ENCODE results near the gene SYNE1. TPM values are rescaled to one million over a fixed set of nuclear protein-coding genes. Genes with fewer than 3 reads are reported as not detected.

The SYNE1 gene
- total and polyA plus RNA-seq, 4 experiments from 2014 or later, result 22.5 to 228 (median 144) TPM

GRCh38 chr6:152576525-152576924, 60.6 kb downstream of the SYNE1 start:
- Histone ChIP-seq H3K36me3 (ENCODE audit: insufficient read depth, low read length) (no peaks in the 10 kb centered on the region), H3K4me1 (ENCODE audit: insufficient read depth, low read length) (no peaks in the 10 kb centered on the region), H3K27me3 (ENCODE audit: insufficient read depth, low read length) (no peaks in the 10 kb centered on the region), H3K9me3 (ENCODE audit: control insufficient read depth in 1 of 2, low read length in 2 of 2) (no peaks in the 10 kb centered on the region), H3K4me3 (ENCODE audit: low read length in 2 of 2) (no peak overlapping the region), H3K27ac (ENCODE audit: low read depth, low read length) (no peak overlapping the region)
- intact Hi-C loops (cut with micrococcal nuclease), result no loop called here
- no peak overlapping the region for H3K4me3 Mint-ChIP-seq
- H3K27ac Mint-ChIP-seq, result no peak overlapping the region
- no peak for DNase-seq
- no peaks in the 10 kb centered on the region for H3K4me1 Mint-ChIP-seq
- H3K36me3 Mint-ChIP-seq, result no peaks in the 10 kb centered on the region
- ChIA-PET CTCF (ENCODE audit: partially characterized antibody) (no interaction called here), POLR2A (ENCODE audit: partially characterized antibody) (no interaction called here)
- no peaks in the 10 kb centered on the region for H3K27me3 Mint-ChIP-seq
- peaks cover 0 to 2% (median 0%) of the 10 kb centered on the region in 8 donors for H3K9me3 Mint-ChIP-seq

GRCh38 chr6:152575621-152576150, 61.5 kb downstream of the SYNE1 start:
- no peak for DNase-seq
- H3K4me3 Mint-ChIP-seq, result no peak overlapping the region
- ChIA-PET POLR2A (ENCODE audit: partially characterized antibody) (no interaction called here), CTCF (ENCODE audit: partially characterized antibody) (interaction anchor here (0.7 kb wide), 1 partner anchor 24 kb away, joined by 3 read pairs; no protein-coding TSS in a partner anchor)
- no peak overlapping the region for H3K27ac ChIP-seq (ENCODE audit: low read depth, low read length)
- H3K9me3 ChIP-seq (ENCODE audit: control insufficient read depth in 1 of 2, low read length in 2 of 2), result no peaks in the 10 kb centered on the region
- intact Hi-C loops (cut with micrococcal nuclease), result no loop called here
- H3K27ac Mint-ChIP-seq, result no peak overlapping the region
- H3K4me3 ChIP-seq (ENCODE audit: low read length in 2 of 2), result no peak overlapping the region
- no peaks in the 10 kb centered on the region for H3K36me3 ChIP-seq (ENCODE audit: insufficient read depth, low read length)
- H3K4me1 ChIP-seq (ENCODE audit: insufficient read depth, low read length), result no peaks in the 10 kb centered on the region
- no peaks in the 10 kb centered on the region for H3K27me3 Mint-ChIP-seq
- no peaks in the 10 kb centered on the region for H3K4me1 Mint-ChIP-seq
- no peaks in the 10 kb centered on the region for H3K27me3 ChIP-seq (ENCODE audit: insufficient read depth, low read length)
- H3K9me3 Mint-ChIP-seq, result peaks cover 0 to 2% (median 0%) of the 10 kb centered on the region in 8 donors
- H3K36me3 Mint-ChIP-seq, result no peaks in the 10 kb centered on the region

GRCh38 chr6:152575161-152575560, 62.0 kb downstream of the SYNE1 start:
- no peaks in the 10 kb centered on the region for H3K27me3 Mint-ChIP-seq
- Histone ChIP-seq H3K36me3 (ENCODE audit: insufficient read depth, low read length) (no peaks in the 10 kb centered on the region), H3K9me3 (ENCODE audit: control insufficient read depth in 1 of 2, low read length in 2 of 2) (no peaks in the 10 kb centered on the region), H3K27me3 (ENCODE audit: insufficient read depth, low read length) (no peaks in the 10 kb centered on the region), H3K27ac (ENCODE audit: low read depth, low read length) (no peak overlapping the region), H3K4me1 (ENCODE audit: insufficient read depth, low read length) (no peaks in the 10 kb centered on the region), H3K4me3 (ENCODE audit: low read length in 2 of 2) (no peak overlapping the region)
- no peak for DNase-seq
- H3K4me1 Mint-ChIP-seq, result no peaks in the 10 kb centered on the region
- ChIA-PET POLR2A (ENCODE audit: partially characterized antibody) (no interaction called here), CTCF (ENCODE audit: partially characterized antibody) (interaction anchor here (0.7 kb wide), 1 partner anchor 23 kb away, joined by 3 read pairs; no protein-coding TSS in a partner anchor)
- peaks cover 0 to 2% (median 0%) of the 10 kb centered on the region in 8 donors for H3K9me3 Mint-ChIP-seq
- no peak overlapping the region for H3K27ac Mint-ChIP-seq
- H3K36me3 Mint-ChIP-seq, result no peaks in the 10 kb centered on the region
- intact Hi-C loops (cut with micrococcal nuclease), result no loop called here
- no peak overlapping the region for H3K4me3 Mint-ChIP-seq

GRCh38 chr6:152573762-152574161, 63.4 kb downstream of the SYNE1 start:
- Histone ChIP-seq H3K4me3 (ENCODE audit: low read length in 2 of 2) (no peak overlapping the region), H3K36me3 (ENCODE audit: insufficient read depth, low read length) (no peaks in the 10 kb centered on the region), H3K4me1 (ENCODE audit: insufficient read depth, low read length) (no peaks in the 10 kb centered on the region), H3K27me3 (ENCODE audit: insufficient read depth, low read length) (no peaks in the 10 kb centered on the region), H3K9me3 (ENCODE audit: control insufficient read depth in 1 of 2, low read length in 2 of 2) (no peaks in the 10 kb centered on the region), H3K27ac (ENCODE audit: low read depth, low read length) (no peak overlapping the region)
- DNase-seq, result no peak
- H3K27ac Mint-ChIP-seq, result no peak overlapping the region
- ChIA-PET POLR2A (ENCODE audit: partially characterized antibody) (no interaction called here), CTCF (ENCODE audit: partially characterized antibody) (no interaction called here)
- no peaks in the 10 kb centered on the region for H3K27me3 Mint-ChIP-seq
- no peaks in the 10 kb centered on the region for H3K4me1 Mint-ChIP-seq
- H3K9me3 Mint-ChIP-seq, result peaks cover 0 to 2% (median 0%) of the 10 kb centered on the region in 8 donors
- intact Hi-C loops (cut with micrococcal nuclease), result no loop called here
- H3K4me3 Mint-ChIP-seq, result no peak overlapping the region
- no peaks in the 10 kb centered on the region for H3K36me3 Mint-ChIP-seq

GRCh38 chr6:152572338-152573088, 64.6 kb downstream of the SYNE1 start:
- POLR2A ChIA-PET (ENCODE audit: partially characterized antibody), result no interaction called here
- Mint-ChIP-seq H3K27me3 (no peaks in the 10 kb centered on the region), H3K36me3 (no peaks in the 10 kb centered on the region), H3K4me3 (no peak overlapping the region), H3K27ac (no peak overlapping the region), H3K4me1 (no peaks in the 10 kb centered on the region), H3K9me3 (peaks cover 0 to 2% (median 0%) of the 10 kb centered on the region in 8 donors)
- CTCF ChIA-PET (ENCODE audit: partially characterized antibody), result no interaction called here
- Histone ChIP-seq H3K4me3 (ENCODE audit: low read length in 2 of 2) (no peak overlapping the region), H3K27me3 (ENCODE audit: insufficient read depth, low read length) (no peaks in the 10 kb centered on the region), H3K4me1 (ENCODE audit: insufficient read depth, low read length) (no peaks in the 10 kb centered on the region), H3K36me3 (ENCODE audit: insufficient read depth, low read length) (no peaks in the 10 kb centered on the region), H3K9me3 (ENCODE audit: control insufficient read depth in 1 of 2, low read length in 2 of 2) (no peaks in the 10 kb centered on the region), H3K27ac (ENCODE audit: low read depth, low read length) (no peak overlapping the region)
- DNase-seq, result no peak
- intact Hi-C loops (cut with micrococcal nuclease), result no loop called here

GRCh38 chr6:152571943-152572337, 65.2 kb downstream of the SYNE1 start:
- intact Hi-C loops (cut with micrococcal nuclease), result no loop called here
- DNase-seq, result no peak

GRCh38 chr6:152571089-152571488, 66.1 kb downstream of the SYNE1 start:
- intact Hi-C loops (cut with micrococcal nuclease), result no loop called here
- H3K4me1 ChIP-seq (ENCODE audit: insufficient read depth, low read length), result no peaks in the 10 kb centered on the region
- H3K4me3 Mint-ChIP-seq, result no peak overlapping the region
- no peak overlapping the region for H3K27ac Mint-ChIP-seq
- no peaks in the 10 kb centered on the region for H3K4me1 Mint-ChIP-seq
- no peaks in the 10 kb centered on the region for H3K9me3 ChIP-seq (ENCODE audit: control insufficient read depth in 1 of 2, low read length in 2 of 2)
- no peaks in the 10 kb centered on the region for H3K36me3 Mint-ChIP-seq
- CTCF ChIA-PET (ENCODE audit: partially characterized antibody), result interaction anchor here (1.3 kb wide), 1 partner anchor 19 kb away, joined by 3 read pairs; no protein-coding TSS in a partner anchor
- no peak overlapping the region for H3K27ac ChIP-seq (ENCODE audit: low read depth, low read length)
- no peaks in the 10 kb centered on the region for H3K36me3 ChIP-seq (ENCODE audit: insufficient read depth, low read length)
- peaks cover 0 to 2% (median 0%) of the 10 kb centered on the region in 8 donors for H3K9me3 Mint-ChIP-seq
- no peak for DNase-seq
- H3K27me3 ChIP-seq (ENCODE audit: insufficient read depth, low read length), result no peaks in the 10 kb centered on the region
- H3K4me3 ChIP-seq (ENCODE audit: low read length in 2 of 2), result no peak overlapping the region
- no peaks in the 10 kb centered on the region for H3K27me3 Mint-ChIP-seq
- POLR2A ChIA-PET (ENCODE audit: partially characterized antibody), result no interaction called here

More at GRCh38 chr6:152571943-152572337, 65.2 kb downstream of the SYNE1 start:
- Histone ChIP-seq H3K27me3 (ENCODE audit: insufficient read depth, low read length) (no peaks in the 10 kb centered on the region), H3K27ac (ENCODE audit: low read depth, low read length) (no peak overlapping the region), H3K36me3 (ENCODE audit: insufficient read depth, low read length) (no peaks in the 10 kb centered on the region), H3K4me3 (ENCODE audit: low read length in 2 of 2) (no peak overlapping the region), H3K4me1 (ENCODE audit: insufficient read depth, low read length) (no peaks in the 10 kb centered on the region), H3K9me3 (ENCODE audit: control insufficient read depth in 1 of 2, low read length in 2 of 2) (no peaks in the 10 kb centered on the region)
- Mint-ChIP-seq H3K27ac (no peak overlapping the region), H3K27me3 (no peaks in the 10 kb centered on the region), H3K9me3 (peaks cover 0 to 2% (median 0%) of the 10 kb centered on the region in 8 donors), H3K4me3 (no peak overlapping the region), H3K4me1 (no peaks in the 10 kb centered on the region), H3K36me3 (no peaks in the 10 kb centered on the region)
- CTCF ChIA-PET (ENCODE audit: partially characterized antibody), result no interaction called here
- POLR2A ChIA-PET (ENCODE audit: partially characterized antibody), result no interaction called here
